ENCODE measurements around the gene RAB11FIP4. TPM values are rescaled to one million over a fixed set of nuclear protein-coding genes. Genes with fewer than 3 reads are reported as not detected.

Gene RAB11FIP4
- total RNA-seq, 1 experiment from 2014 or later, result 54.9 TPM

DNA sequence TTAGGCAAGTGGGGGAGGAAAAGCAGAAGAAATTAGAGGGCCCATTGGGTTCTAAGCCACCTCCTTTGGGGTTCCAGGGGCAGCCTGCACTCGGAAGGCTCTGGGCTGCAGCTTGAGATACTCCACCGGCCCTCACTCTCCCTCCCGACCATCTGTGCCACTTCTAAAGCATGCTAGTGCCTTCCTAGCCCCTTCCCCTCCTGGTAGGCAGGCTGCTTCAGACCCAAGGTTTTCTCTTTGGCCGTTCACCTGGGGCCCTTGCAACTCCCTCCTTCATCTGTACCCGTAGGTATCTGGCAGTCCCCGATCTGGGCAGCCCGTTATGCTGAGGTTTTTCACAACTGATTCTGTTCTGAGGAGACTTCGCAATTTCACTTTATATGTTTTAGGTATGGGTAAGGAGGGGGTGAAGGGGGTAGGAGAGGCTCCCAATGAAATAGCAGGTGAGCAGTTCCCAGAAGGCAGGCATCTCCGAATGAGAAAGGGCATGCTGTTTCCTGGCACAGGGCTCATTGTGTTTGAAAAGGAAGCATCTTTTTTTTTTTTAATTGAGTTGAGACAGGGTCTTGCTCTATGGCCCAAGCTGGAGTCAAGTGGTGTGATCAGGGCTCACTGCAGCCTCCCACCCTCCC is 98.7 kb downstream of the RAB11FIP4 start (continued):
- TF ChIP-seq, protein P1, sequence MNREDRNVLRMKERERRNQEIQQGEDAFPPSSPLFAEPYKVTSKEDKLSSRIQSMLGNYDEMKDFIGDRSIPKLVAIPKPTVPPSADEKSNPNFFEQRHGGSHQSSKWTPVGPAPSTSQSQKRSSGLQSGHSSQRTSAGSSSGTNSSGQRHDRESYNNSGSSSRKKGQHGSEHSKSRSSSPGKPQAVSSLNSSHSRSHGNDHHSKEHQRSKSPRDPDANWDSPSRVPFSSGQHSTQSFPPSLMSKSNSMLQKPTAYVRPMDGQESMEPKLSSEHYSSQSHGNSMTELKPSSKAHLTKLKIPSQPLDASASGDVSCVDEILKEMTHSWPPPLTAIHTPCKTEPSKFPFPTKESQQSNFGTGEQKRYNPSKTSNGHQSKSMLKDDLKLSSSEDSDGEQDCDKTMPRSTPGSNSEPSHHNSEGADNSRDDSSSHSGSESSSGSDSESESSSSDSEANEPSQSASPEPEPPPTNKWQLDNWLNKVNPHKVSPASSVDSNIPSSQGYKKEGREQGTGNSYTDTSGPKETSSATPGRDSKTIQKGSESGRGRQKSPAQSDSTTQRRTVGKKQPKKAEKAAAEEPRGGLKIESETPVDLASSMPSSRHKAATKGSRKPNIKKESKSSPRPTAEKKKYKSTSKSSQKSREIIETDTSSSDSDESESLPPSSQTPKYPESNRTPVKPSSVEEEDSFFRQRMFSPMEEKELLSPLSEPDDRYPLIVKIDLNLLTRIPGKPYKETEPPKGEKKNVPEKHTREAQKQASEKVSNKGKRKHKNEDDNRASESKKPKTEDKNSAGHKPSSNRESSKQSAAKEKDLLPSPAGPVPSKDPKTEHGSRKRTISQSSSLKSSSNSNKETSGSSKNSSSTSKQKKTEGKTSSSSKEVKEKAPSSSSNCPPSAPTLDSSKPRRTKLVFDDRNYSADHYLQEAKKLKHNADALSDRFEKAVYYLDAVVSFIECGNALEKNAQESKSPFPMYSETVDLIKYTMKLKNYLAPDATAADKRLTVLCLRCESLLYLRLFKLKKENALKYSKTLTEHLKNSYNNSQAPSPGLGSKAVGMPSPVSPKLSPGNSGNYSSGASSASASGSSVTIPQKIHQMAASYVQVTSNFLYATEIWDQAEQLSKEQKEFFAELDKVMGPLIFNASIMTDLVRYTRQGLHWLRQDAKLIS (CRISPR knock-in tag; IDR thresholded peaks at IDR 0.05; ENCODE audit: borderline replicate concordance), result no peak

DNA sequence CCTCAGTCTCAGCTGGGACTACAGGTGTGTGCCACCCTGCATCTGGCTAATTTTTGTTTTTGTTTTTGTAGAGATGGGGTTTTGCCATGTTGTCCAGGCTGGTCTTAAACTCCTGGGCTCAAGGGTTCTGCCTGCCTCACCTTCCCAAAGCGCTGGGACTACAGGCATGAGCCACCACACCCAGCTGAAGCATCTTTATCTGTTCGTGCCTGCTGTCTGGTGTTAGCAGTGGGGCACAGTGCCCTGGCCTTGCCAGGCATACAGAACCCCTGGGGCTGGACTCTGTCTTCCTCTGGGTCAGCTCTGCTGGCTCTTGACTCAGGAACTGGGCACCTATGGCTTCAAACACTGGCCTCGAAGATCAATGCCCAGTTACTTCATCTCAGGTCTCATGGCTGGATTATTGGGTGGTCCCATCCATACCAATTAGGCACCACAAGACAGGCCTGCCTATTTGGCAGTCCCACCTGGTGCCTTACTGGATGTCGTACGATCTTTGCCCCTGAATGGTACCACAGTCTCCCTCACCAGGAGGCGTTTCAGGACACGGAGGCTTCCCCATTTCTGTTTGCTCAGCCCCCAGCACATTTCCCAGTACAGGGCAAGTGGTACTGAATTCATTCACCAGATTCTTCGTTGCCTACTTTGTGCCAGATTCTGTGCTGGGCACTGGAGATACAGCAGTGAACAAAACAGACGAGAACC is 99.3 kb downstream of the RAB11FIP4 start:
- Mint-ChIP-seq H3K4me3 (peak overlapping the region; percentile 83), H3K27ac (peak overlapping the region; percentile 3; the same call in 1 of the 2 replicates), H3K4me1 (peaks cover 65% of the 10 kb centered on the region), H3K36me3 (no peaks in the 10 kb centered on the region), H3K9me3 (no peaks in the 10 kb centered on the region), H3K27me3 (ENCODE audit: low read depth) (no peaks in the 10 kb centered on the region; the same call in 1 of the 2 replicates)
- CTCF ChIA-PET, result interaction anchor here (0.9 kb wide), 1 partner anchor 18 kb away, joined by 3 read pairs; no protein-coding TSS in a partner anchor
- TF ChIP-seq, protein P2, sequence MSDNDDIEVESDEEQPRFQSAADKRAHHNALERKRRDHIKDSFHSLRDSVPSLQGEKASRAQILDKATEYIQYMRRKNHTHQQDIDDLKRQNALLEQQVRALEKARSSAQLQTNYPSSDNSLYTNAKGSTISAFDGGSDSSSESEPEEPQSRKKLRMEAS (CRISPR knock-in tag; IDR thresholded peaks at IDR 0.05), result no peak
- TF ChIP-seq OVOL2 (CRISPR knock-in tag; IDR thresholded peaks at IDR 0.05; ENCODE audit: borderline replicate concordance) (no peak), ZNF416 (CRISPR knock-in tag; IDR thresholded peaks at IDR 0.05) (no peak), ESRRA (CRISPR knock-in tag; IDR thresholded peaks at IDR 0.05; ENCODE audit: borderline replicate concordance) (no peak), SP1 (CRISPR knock-in tag; conservative IDR thresholded peaks at IDR 0.05) (no peak), MYBL2 (CRISPR knock-in tag; IDR thresholded peaks at IDR 0.05) (no peak), JUN (CRISPR knock-in tag; IDR thresholded peaks at IDR 0.05) (no peak), GABPB1 (CRISPR knock-in tag; IDR thresholded peaks at IDR 0.05) (no peak), HMGA2 (CRISPR knock-in tag; IDR thresholded peaks at IDR 0.05) (no peak), TEAD1 (CRISPR knock-in tag; IDR thresholded peaks at IDR 0.05) (no peak), NR3C1 (CRISPR knock-in tag; conservative IDR thresholded peaks at IDR 0.05; ENCODE audit: low read depth) (no peak), RORB (CRISPR knock-in tag; IDR thresholded peaks at IDR 0.05) (no peak), ATF1 (CRISPR knock-in tag; IDR thresholded peaks at IDR 0.05) (no peak)
- TF ChIP-seq, protein P3, sequence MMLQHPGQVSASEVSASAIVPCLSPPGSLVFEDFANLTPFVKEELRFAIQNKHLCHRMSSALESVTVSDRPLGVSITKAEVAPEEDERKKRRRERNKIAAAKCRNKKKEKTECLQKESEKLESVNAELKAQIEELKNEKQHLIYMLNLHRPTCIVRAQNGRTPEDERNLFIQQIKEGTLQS (CRISPR knock-in tag; conservative IDR thresholded peaks at IDR 0.05), result no peak
- TF ChIP-seq, protein P4, sequence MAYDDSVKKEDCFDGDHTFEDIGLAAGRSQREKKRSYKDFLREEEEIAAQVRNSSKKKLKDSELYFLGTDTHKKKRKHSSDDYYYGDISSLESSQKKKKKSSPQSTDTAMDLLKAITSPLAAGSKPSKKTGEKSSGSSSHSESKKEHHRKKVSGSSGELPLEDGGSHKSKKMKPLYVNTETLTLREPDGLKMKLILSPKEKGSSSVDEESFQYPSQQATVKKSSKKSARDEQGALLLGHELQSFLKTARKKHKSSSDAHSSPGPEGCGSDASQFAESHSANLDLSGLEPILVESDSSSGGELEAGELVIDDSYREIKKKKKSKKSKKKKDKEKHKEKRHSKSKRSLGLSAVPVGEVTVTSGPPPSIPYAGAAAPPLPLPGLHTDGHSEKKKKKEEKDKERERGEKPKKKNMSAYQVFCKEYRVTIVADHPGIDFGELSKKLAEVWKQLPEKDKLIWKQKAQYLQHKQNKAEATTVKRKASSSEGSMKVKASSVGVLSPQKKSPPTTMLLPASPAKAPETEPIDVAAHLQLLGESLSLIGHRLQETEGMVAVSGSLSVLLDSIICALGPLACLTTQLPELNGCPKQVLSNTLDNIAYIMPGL (CRISPR knock-in tag; IDR thresholded peaks at IDR 0.05), result no peak
- TF ChIP-seq, protein P5, sequence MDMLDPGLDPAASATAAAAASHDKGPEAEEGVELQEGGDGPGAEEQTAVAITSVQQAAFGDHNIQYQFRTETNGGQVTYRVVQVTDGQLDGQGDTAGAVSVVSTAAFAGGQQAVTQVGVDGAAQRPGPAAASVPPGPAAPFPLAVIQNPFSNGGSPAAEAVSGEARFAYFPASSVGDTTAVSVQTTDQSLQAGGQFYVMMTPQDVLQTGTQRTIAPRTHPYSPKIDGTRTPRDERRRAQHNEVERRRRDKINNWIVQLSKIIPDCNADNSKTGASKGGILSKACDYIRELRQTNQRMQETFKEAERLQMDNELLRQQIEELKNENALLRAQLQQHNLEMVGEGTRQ (CRISPR knock-in tag; IDR thresholded peaks at IDR 0.05), result no peak
- TF ChIP-seq, protein P6, sequence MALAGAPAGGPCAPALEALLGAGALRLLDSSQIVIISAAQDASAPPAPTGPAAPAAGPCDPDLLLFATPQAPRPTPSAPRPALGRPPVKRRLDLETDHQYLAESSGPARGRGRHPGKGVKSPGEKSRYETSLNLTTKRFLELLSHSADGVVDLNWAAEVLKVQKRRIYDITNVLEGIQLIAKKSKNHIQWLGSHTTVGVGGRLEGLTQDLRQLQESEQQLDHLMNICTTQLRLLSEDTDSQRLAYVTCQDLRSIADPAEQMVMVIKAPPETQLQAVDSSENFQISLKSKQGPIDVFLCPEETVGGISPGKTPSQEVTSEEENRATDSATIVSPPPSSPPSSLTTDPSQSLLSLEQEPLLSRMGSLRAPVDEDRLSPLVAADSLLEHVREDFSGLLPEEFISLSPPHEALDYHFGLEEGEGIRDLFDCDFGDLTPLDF (CRISPR knock-in tag; IDR thresholded peaks at IDR 0.05), result no peak
- TF ChIP-seq, protein P7, sequence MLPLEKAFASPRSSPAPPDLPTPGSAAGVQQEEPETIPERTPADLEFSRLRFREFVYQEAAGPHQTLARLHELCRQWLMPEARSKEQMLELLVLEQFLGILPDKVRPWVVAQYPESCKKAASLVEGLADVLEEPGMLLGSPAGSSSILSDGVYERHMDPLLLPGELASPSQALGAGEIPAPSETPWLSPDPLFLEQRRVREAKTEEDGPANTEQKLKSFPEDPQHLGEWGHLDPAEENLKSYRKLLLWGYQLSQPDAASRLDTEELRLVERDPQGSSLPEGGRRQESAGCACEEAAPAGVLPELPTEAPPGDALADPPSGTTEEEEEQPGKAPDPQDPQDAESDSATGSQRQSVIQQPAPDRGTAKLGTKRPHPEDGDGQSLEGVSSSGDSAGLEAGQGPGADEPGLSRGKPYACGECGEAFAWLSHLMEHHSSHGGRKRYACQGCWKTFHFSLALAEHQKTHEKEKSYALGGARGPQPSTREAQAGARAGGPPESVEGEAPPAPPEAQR (CRISPR knock-in tag; IDR thresholded peaks at IDR 0.05), result no peak
- ATAC-seq (no peak), DNase-seq (ENCODE audit: low spot score) (no peak)
- POLR2A ChIA-PET, result interaction anchor here (0.6 kb wide), 1 partner anchor 10 kb away, joined by 15 read pairs; no protein-coding TSS in a partner anchor

Measured in WTC11 (cell line).